ENCODE measurements around the gene SHOC2.

Gene SHOC2

GRCh38 chr10:110885932-110886674 is 33.3 kb upstream of the SHOC2 start:
- H3K36me3 ChIP-seq (ENCODE audit: insufficient read depth, low read length), result peaks cover 72% of the 10 kb centered on the region
- H3K4me3 ChIP-seq (ENCODE audit: low read length), result no peak overlapping the region
- H3K9me3 ChIP-seq (ENCODE audit: low read length), result no peaks in the 10 kb centered on the region
- no peaks in the 10 kb centered on the region for H3K27me3 ChIP-seq (ENCODE audit: insufficient read depth, low read length)
- no peak overlapping the region for H2AFZ ChIP-seq (ENCODE audit: low read depth, low read length)
- H3K4me1 ChIP-seq (ENCODE audit: insufficient read depth, low read length), result no peaks in the 10 kb centered on the region

GRCh38 chr10:110887560-110887959 is 31.8 kb upstream of the SHOC2 start:
- Histone ChIP-seq H3K4me1 (ENCODE audit: insufficient read depth, low read length) (no peaks in the 10 kb centered on the region), H2AFZ (ENCODE audit: low read depth, low read length) (no peak overlapping the region), H3K4me3 (ENCODE audit: low read length) (no peak overlapping the region), H3K27me3 (ENCODE audit: insufficient read depth, low read length) (no peaks in the 10 kb centered on the region), H3K9me3 (ENCODE audit: low read length) (no peaks in the 10 kb centered on the region), H3K36me3 (ENCODE audit: insufficient read depth, low read length) (peaks cover 66% of the 10 kb centered on the region)

DNA sequence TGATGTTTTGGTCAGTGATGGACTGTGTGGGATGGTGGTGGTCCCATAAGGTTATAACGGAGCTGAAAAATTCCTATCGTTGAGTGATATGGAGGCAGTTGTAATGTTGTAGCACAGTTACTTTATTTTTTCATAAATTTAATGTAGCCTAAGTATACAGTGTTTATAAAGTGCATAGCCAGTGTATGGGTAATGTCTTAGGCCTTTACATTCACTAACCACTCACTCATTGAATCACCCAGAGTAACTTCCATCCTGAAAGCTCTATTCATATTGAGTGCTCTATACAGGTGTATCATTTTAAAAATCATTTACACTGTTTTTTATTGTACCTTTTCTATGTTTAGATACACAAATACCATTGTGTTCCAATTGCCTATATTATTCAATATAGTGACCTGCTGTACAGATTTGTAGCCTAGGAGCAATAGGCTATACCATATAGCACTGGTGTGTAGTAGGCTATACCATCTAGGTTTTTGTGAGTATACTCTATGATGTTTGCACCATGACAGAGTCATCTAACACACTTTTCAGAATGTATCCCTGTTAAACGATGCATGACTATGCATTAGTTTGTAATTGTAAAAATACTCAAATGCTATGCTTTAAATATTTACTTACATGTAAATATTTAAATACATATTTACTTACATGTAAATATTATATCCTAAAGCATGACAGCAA is 26.7 kb upstream of the SHOC2 start:
- Histone ChIP-seq H3K36me3 (ENCODE audit: insufficient read depth, low read length) (peaks cover 59% of the 10 kb centered on the region), H3K27me3 (ENCODE audit: insufficient read depth, low read length) (no peaks in the 10 kb centered on the region)

GRCh38 chr10:110893559-110894179 is 25.7 kb upstream of the SHOC2 start:
- no peak overlapping the region for H3K4me3 ChIP-seq (ENCODE audit: low read length)
- H2AFZ ChIP-seq (ENCODE audit: low read depth, low read length), result no peak overlapping the region
- no peaks in the 10 kb centered on the region for H3K27me3 ChIP-seq (ENCODE audit: insufficient read depth, low read length)
- H3K36me3 ChIP-seq (ENCODE audit: insufficient read depth, low read length), result peaks cover 66% of the 10 kb centered on the region
- H3K4me1 ChIP-seq (ENCODE audit: insufficient read depth, low read length), result no peaks in the 10 kb centered on the region
- H3K9me3 ChIP-seq (ENCODE audit: low read length), result no peaks in the 10 kb centered on the region

More for the DNA sequence above, 26.7 kb upstream of the SHOC2 start:
- H3K4me1 ChIP-seq (ENCODE audit: insufficient read depth, low read length), result no peaks in the 10 kb centered on the region
- no peak overlapping the region for H3K4me3 ChIP-seq (ENCODE audit: low read length)
- no peaks in the 10 kb centered on the region for H3K9me3 ChIP-seq (ENCODE audit: low read length)
- H2AFZ ChIP-seq (ENCODE audit: low read depth, low read length), result no peak overlapping the region

DNA sequence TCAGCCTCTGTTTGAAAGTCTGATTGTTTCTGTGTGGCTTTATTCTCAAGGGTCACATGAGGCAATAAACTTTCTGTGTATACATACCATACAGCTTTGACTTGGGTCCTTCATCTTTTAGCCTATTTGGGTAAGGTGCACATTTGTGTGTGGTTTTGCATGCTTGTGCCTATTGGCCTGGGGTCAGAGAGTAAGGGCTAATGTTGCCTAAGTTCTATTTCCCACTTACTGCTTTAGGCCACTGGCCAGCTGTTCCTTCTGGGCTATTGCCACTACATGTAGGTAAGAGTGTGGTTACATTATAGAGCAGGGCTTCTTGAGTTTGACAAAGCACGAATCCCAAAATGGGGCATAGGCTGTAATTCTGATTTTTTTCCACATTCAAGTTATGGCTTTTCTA is 22.2 kb upstream of the SHOC2 start:
- Histone ChIP-seq H3K9me3 (ENCODE audit: low read length) (no peaks in the 10 kb centered on the region), H3K4me1 (ENCODE audit: insufficient read depth, low read length) (no peaks in the 10 kb centered on the region), H3K36me3 (ENCODE audit: insufficient read depth, low read length) (peaks cover 59% of the 10 kb centered on the region), H2AFZ (ENCODE audit: low read depth, low read length) (no peak overlapping the region), H3K4me3 (ENCODE audit: low read length) (no peak overlapping the region), H3K27me3 (ENCODE audit: insufficient read depth, low read length) (no peaks in the 10 kb centered on the region)

- Histone ChIP-seq H3K27me3 (ENCODE audit: insufficient read depth, low read length) (no peaks in the 10 kb centered on the region), H3K4me1 (ENCODE audit: insufficient read depth, low read length) (no peaks in the 10 kb centered on the region), H3K36me3 (ENCODE audit: insufficient read depth, low read length) (peaks cover 55% of the 10 kb centered on the region), H3K9me3 (ENCODE audit: low read length) (no peaks in the 10 kb centered on the region), H2AFZ (ENCODE audit: low read depth, low read length) (no peak overlapping the region), H3K4me3 (ENCODE audit: low read length) (no peak overlapping the region)
These were observed 21.0 kb upstream of the SHOC2 start for GRCh38 chr10:110898391-110898790.

GRCh38 chr10:110900983-110901382 is 18.4 kb upstream of the SHOC2 start:
- no peak overlapping the region for H3K4me3 ChIP-seq (ENCODE audit: low read length)
- no peaks in the 10 kb centered on the region for H3K9me3 ChIP-seq (ENCODE audit: low read length)
- no peaks in the 10 kb centered on the region for H3K4me1 ChIP-seq (ENCODE audit: insufficient read depth, low read length)
- H2AFZ ChIP-seq (ENCODE audit: low read depth, low read length), result no peak overlapping the region
- peaks cover 39% of the 10 kb centered on the region for H3K36me3 ChIP-seq (ENCODE audit: insufficient read depth, low read length)
- H3K27me3 ChIP-seq (ENCODE audit: insufficient read depth, low read length), result no peaks in the 10 kb centered on the region

GRCh38 chr10:110901954-110902819 is 17.2 kb upstream of the SHOC2 start:
- no peak overlapping the region for H3K4me3 ChIP-seq (ENCODE audit: low read length)
- H3K9me3 ChIP-seq (ENCODE audit: low read length), result no peaks in the 10 kb centered on the region
- H2AFZ ChIP-seq (ENCODE audit: low read depth, low read length), result no peak overlapping the region
- H3K36me3 ChIP-seq (ENCODE audit: insufficient read depth, low read length), result peaks cover 29% of the 10 kb centered on the region
- H3K27me3 ChIP-seq (ENCODE audit: insufficient read depth, low read length), result no peaks in the 10 kb centered on the region
- no peaks in the 10 kb centered on the region for H3K4me1 ChIP-seq (ENCODE audit: insufficient read depth, low read length)

DNA sequence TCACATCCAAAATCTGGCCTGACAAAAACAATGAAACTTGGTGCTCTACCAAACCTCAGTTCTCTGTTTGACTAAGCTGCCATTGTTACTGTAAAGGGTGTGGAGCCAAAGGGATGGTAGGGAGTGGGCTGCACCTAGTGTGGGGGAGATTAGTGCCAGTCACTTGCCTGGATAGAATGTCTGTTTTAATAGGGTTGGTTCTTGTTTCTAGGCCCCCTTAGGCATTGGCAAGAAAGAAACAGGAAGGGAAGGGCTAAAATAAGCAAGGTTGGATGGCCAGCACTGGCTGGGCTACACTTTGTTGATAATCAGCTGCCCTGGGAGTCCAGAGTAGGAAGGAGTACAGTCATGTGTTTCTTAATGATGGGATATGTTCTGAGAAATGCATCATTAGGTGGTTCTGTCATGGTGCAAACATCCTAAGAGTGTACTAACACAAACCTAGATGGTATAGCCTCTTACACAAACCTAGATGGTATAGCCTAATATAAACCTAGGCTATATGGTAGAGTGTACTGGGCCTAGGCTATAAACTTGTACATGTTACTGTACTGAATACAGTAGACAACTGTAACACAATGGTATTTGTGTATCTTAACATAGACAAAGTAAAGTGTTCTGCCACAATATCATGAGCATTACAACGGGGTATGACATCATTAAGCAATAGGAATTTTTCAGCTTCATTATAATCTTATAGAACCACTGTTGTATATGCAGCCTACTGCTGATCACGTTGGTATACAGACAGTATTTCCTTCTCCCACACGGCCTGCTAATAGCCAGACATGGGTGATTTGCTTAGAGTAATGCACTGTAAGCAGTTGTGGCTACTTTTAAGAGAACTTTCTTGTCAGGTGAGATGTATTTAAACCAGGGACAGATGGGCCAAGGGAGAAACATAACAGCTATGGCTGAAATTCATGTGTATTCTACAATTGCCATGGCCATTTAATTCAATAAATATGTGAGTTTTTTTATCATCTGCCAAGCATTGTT is 15.8 kb upstream of the SHOC2 start:
- no peak overlapping the region for H2AFZ ChIP-seq (ENCODE audit: low read depth, low read length)
- no peaks in the 10 kb centered on the region for H3K4me1 ChIP-seq (ENCODE audit: insufficient read depth, low read length)
- peaks cover 22% of the 10 kb centered on the region for H3K36me3 ChIP-seq (ENCODE audit: insufficient read depth, low read length)
- no peaks in the 10 kb centered on the region for H3K9me3 ChIP-seq (ENCODE audit: low read length)
- no peaks in the 10 kb centered on the region for H3K27me3 ChIP-seq (ENCODE audit: insufficient read depth, low read length)
- H3K4me3 ChIP-seq (ENCODE audit: low read length), result no peak overlapping the region

DNA sequence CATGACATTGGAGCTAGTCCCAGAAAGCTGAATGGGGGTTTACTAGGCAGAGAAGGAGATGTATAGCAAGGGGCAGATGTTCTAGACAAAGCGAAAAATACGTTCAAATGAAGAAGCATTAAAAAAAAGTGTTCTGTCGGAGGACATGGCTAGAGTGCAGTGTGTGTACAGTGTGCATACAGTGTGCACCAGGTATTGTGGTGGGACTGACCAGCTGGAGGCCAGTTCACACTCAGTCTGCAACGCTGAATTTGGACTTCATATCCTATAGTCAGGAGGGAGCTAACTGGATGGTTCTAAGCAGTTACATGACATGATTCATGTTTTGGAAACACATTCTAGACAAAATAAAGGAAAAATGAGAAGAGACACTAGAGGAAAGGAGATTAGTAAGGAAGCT is 9.3 kb upstream of the SHOC2 start:
- Histone ChIP-seq H3K4me1 (ENCODE audit: insufficient read depth, low read length) (no peaks in the 10 kb centered on the region), H3K9me3 (ENCODE audit: low read length) (no peaks in the 10 kb centered on the region), H3K36me3 (ENCODE audit: insufficient read depth, low read length) (peaks cover 3% of the 10 kb centered on the region), H3K4me3 (ENCODE audit: low read length) (no peak overlapping the region), H2AFZ (ENCODE audit: low read depth, low read length) (no peak overlapping the region), H3K27me3 (ENCODE audit: insufficient read depth, low read length) (no peaks in the 10 kb centered on the region)

DNA sequence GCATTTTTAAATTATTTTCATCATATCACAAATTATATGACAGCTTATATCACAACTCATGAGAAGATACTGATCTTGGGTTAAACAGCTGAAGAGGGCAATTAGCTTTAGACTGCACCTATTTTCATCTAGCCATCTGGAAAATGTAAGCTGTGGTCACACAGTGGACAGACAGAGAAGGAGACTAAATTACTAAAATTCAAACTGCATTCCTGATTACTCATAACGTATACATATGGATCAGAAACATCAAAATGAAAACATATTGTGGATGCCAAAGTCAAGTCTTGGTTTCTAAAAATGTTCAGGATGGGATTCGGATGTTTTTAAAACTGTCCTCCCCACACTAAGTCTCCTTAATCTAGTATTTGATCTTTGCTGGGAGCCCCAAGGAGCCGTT is 7.0 kb upstream of the SHOC2 start:
- H3K4me3 ChIP-seq (ENCODE audit: low read length), result no peak overlapping the region
- H3K27me3 ChIP-seq (ENCODE audit: insufficient read depth, low read length), result no peaks in the 10 kb centered on the region
- peaks cover 15% of the 10 kb centered on the region for H3K4me1 ChIP-seq (ENCODE audit: insufficient read depth, low read length)
- H3K9me3 ChIP-seq (ENCODE audit: low read length), result no peaks in the 10 kb centered on the region
- H3K36me3 ChIP-seq (ENCODE audit: insufficient read depth, low read length), result peaks cover 3% of the 10 kb centered on the region
- no peak overlapping the region for H2AFZ ChIP-seq (ENCODE audit: low read depth, low read length)

GRCh38 chr10:110914431-110914830 is 5.0 kb upstream of the SHOC2 start:
- H3K4me1 ChIP-seq (ENCODE audit: insufficient read depth, low read length), result peaks cover 24% of the 10 kb centered on the region
- H3K4me3 ChIP-seq (ENCODE audit: low read length), result no peak overlapping the region
- H3K9me3 ChIP-seq (ENCODE audit: low read length), result no peaks in the 10 kb centered on the region
- H3K36me3 ChIP-seq (ENCODE audit: insufficient read depth, low read length), result no peaks in the 10 kb centered on the region
- H3K27me3 ChIP-seq (ENCODE audit: insufficient read depth, low read length), result no peaks in the 10 kb centered on the region
- H2AFZ ChIP-seq (ENCODE audit: low read depth, low read length), result no peak overlapping the region

All from neuron (in vitro differentiated cells).